B cell (primary cell): Measurements from ENCODE around the gene FARP2.

ENCODE experiments used
- CTCF ChIP-seq: fragments of 200-600 bp; IDR thresholded peaks from one replicate; pipeline ENCODE4 v1.8.0; 2022; ENCODE audit warnings: antibody characterized with exemption, mild to moderate bottlenecking
- EZH2 ChIP-seq: IDR thresholded peaks from 2 replicates; pipeline ENCODE4 v1.6.1; 2012; ENCODE audit warnings: borderline replicate concordance, low read depth, mild to moderate bottlenecking, moderate library complexity, low read length; ENCODE audit not compliant: insufficient read depth, poor library complexity, severe bottlenecking

- TF ChIP-seq CTCF (no peak), EZH2 (no peak)
Measured at GRCh38 chr2:241473399-241473798, 117.3 kb downstream of the FARP2 start.
